NOMO-1 (cell line): ENCODE results near the gene NAA15.
A peak's percentile ranks its signal among the peaks of the same experiment; 100 is the strongest.
"Not testable (repeated sequence)": the region's sequence is repeated elsewhere in the genome, so short reads cannot be mapped to it uniquely, and the experiment has no call there.

ENCODE experiments used
- DNase-seq, 2 experiments: peaks; one replicate each; lab custom pipeline; 2025; ENCODE audit not compliant: unreplicated experiment in 2 of 2; lab: John Stamatoyannopoulos, UW

Gene NAA15

DNA sequence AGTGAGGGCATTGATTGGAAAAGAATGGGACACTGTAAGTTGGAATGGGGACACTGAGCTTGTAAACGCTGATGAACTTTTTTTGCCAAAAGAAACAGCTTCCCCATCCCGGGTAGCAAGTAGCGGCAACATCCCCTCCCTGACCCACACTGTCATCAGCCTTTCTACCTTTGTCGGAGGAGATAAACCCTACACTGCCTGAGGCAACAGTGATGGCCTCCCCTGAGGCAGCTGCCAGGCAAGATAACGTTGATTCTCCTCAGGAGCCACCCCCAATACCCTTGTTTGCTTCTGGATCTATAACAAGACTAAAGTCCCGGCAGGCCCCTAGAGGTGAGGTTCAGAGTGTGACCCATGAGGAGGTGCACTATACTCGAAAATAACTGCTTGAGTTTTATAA is 142.4 kb downstream of the NAA15 start:
- DNase-seq = no peak

DNA sequence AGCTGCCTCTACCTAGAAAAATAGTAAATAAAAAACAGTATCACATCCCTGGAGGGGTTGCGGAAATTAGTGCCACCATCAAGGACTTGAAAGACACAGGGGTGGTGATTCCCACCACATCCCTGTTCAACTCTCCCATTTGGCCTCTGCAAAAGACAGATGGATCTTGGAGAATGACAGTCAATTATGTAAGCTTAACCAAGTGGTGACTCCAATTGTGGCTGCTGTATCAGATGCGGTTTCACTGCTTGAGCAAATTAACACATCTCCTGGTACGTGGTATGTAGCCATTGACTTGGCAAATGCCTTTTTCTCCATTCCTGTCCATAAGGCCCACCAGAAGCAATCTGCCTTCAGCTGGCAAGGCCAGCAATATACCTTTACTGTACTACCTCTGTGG is 143.6 kb downstream of the NAA15 start:
- not testable (repeated sequence) for DNase-seq

DNA sequence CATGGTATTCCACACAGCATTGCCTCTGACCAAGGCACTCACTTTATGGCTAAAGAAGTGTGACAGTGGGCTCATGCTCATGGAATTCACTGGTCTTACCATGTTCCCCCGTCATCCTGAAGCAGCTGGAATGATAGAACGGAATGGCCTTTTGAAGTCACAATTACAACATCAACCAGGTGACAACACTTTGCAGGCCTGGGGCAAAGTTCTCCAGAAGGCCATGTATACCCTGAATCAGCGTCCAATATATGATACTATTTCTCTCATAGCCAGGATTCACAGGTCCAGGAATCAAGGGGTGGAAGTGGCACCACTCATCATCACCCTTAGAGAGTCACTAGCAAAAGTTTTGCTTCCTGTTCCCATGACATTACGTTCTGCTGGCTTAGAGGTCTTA is 145.8 kb downstream of the NAA15 start:
- DNase-seq = not testable (repeated sequence)

DNA sequence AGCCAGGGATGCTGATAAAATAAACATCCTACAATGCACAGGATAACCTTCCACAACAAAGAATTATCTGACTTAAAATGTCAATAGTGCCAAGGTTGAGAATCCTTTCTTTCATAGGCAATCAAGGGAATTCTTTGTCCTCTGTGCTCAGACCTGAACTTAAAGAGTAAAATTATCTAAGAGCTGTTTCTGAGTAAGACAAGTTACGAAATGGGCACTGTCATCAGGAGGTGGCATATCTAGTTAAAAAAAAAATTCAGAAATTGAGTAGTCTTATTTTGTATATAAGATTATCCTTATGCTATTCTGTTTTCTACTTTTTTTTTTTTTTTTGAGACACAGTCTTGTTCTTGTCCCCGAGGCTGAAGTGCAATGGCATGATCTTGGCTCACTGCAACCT is 149.3 kb downstream of the NAA15 start:
- DNase-seq = no peak

DNA sequence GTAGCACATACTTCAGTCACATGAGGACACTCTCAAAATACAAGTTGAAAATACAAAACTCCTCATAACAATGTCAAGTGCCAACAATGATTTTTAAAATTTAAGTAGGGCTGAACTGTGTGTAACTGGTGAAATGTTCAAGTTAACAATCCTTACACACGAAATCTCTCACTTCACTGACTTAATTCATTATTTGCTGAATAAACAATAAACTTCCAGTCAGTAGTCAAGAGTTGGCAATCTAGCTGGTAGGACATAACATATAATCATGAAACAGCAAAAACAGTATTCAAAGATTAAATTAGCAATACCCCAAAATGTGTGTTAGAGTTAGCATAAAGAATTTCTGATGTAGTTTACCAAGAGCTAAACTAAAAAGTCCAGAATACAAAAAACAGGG is 150.7 kb downstream of the NAA15 start:
- DNase-seq = no peak

DNA sequence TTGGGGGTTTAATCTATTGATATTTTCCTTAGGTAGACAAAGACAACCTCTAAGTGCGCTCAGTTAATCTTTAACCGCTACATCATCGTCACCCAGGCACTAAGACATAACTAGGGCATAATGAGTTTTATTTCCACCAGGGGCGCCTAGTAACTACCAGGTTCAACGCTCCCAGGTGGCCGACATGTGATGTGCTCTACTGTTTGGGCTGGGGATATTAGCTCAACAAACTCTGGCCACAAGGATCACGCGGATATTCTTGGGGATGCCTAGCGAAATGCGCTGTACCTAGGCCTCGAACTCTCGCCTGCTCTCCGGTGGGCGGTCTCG is 151.7 kb downstream of the NAA15 start:
- DNase-seq = peak; percentile 82 to 85

DNA sequence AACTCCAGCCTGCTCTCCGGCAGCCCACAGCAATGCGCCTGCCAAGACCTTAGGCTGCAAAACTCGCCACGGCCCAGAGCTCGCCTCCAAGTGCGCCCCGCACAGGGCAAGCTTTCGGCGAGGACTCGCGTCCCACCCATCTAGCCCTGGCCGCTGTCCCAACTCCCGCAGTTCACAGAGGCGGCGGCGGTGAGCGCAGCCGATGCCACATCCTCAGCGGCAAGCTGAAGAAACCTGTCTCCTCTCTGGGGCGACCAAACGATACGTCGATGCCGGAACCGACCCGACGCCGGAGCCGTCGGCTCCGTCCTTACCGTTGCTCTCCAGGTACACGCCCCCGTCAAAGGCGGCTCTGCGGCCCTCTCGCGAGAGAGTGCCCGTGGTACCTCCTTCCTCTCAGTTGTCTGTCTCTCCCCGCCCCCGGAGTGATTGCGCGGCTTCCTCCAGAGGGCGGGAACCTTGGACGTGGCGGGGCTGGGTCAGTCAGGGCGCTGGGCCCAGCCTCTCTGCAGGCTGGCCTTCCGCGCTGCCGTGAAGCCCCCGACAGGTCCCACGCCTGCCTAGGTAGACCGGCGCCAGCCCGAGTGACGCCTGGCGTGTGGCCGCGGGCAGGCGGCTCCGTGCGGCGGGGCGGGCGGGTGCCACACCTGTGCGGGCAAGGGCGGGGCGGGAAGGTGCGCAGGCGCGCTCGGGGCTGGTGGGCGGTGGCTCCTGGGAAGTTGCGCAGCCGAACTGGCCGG is 152.2 kb downstream of the NAA15 start:
- DNase-seq = peak; percentile 95 to 96

DNA sequence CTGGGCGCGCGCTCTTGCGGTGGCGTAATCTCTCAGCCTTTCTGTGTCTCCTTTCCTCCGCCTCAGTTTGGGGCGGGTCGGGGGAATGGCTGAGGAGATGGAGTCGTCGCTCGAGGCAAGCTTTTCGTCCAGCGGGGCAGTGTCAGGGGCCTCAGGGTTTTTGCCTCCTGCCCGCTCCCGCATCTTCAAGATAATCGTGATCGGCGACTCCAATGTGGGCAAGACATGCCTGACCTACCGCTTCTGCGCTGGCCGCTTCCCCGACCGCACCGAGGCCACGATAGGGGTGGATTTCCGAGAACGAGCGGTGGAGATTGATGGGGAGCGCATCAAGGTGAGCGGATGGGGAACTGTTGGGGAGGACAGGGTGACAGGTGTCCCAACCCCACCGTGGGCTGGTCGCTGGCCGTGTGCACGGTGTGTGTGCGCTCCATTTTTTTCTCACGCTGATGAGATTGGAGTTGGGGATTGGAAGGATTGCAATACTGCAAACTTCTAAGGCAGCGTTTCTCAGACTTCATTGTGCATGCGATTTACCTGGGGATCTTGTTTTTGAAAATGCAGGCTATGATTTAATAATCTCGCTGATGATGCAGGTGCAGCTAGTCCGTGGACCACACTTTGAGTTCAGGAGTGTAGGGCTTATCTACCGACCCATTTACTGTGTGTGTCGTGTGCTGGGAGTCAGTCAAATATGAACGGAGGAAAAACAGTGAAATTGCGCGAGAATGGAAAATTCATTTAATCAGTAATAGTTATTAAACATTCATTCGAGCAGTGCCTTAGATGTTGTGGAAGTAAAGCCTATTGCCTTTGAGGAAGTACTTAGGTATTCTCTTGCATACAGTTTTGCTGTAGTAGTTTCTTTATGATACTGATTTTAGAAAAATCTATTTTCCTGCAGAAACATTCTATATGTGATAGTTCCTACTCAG is 153.1 kb downstream of the NAA15 start, which contains the start of gene RAB33B:
TSS of gene RAB33B (plus strand) at position 11 of the 935 bp plus-strand sequence. CDS start at position 86, 75 bp downstream.
- DNase-seq = peak in 1 of 2 experiments; percentile 36

DNA sequence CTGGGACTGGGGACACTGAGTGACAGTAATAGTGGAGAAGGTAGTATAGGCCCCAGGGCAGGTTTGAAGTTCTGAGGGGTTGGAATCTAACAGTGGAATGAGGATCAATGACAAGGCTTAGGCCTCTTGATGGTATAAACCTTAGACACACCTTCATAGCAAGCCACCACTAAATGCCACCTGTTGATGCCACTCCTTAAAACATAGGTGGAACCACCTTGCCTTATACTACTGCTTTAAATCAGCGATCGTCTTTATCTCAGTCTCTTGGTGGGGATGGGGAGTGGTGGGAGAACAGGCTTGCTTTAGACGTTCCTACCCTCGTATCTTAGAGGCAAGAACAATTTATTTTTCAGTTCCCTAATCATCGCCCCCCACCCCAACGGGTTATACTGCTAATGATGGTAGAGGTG is 153.8 kb downstream of the NAA15 start:
- no peak for DNase-seq

DNA sequence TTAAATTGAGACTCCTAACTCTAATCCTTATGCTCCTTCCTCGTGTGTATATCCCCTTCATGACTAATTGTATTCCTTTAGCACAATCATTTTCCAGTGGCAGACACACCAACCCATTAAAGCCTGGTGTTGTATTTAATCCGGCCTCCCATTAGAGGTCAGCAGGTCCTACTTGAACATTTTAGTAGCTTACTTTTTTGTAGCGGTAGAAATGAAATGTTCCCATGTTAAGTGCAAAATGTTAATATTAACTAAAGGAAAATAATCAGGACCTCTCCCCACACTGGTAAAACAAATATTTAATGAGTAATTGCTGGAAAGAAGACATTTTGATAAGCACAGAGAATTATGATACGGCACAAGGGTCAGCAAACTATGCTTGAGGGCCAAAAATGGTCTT is 156.0 kb downstream of the NAA15 start:
- DNase-seq = no peak

DNA sequence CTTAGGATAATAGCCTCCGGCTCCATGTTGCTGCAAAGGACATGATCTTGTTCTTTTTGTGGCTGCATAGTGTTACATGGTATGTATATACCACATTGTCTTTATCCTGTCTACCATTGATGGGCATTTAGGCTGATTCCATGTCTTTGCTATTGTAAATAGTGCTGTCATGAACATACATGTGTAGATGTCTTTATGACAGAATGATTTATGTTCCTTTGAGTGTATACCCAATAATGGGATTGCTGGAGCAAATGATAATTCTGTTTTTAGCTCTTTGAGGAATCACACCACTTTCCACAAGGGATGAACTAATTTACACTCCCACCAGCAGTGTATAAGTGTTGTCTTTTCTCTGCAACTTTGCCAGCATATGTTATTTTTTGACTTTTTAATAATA is 157.2 kb downstream of the NAA15 start:
- DNase-seq = no peak

DNA sequence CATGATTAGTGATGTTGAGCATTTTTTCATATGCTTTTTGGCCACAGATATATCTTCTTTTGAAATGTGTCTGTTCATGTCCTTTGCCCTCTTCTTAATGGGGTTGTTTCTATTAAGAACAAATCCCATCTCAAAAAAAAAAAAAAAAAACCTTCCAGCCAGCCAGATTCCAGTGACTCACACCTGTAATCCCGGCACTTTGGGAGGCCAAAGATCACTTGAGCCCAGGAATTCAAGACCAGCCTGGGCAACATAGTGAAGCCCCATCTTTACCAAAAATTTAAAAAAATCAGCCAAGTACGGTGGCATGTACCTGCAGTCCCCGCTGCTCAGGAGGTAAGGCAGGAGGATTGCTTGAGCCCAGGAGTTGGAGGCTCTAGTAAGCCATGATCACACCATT is 157.7 kb downstream of the NAA15 start:
- no peak for DNase-seq

DNA sequence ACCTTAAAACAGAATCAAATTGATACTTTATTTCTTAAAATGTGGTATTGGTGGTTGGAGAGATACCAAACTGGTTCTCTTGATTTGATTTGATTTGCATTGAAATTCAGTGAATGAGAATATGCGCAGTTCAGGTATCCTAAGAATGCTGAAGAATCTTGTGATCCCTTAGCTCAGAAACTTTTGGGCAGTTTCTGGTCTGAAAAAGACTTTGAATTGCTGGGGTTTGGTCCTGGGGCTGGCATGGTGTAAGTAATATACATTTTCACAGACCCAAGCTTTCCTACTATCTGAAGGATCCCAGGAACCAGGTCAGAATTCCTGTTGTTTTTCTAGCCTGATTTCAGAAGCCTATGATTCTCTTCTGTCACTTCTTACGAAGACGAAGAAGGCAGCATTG is 159.3 kb downstream of the NAA15 start:
- DNase-seq = no peak

DNA sequence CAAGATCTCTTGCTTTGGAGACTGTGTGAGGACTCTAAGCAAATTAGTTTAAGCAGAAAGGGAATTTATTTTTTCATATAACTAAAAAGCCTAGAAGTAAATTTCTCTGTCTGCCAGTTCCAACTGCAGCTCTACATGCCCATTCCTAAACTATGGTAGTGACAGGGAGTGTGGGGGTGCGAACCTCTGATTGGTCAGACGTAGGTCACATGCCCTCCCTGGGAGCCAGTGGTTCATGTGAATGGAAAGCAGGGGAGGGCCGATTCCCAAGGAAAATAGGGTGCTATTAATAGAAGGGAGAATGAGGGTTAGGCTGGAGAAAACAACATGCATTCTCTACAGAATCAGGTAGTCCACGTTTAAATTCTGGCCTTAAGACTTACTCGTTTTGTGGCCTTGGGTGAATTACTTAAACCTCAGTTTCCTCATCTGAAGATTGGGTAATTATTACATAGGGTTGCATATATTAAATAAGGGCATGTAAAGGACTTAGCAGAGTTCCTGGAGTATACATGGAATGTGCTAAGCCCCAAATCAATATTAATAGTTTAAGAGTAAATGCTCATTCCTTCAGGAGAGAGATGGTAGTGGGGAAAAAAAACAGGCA is 159.8 kb downstream of the NAA15 start:
- DNase-seq = no peak

DNA sequence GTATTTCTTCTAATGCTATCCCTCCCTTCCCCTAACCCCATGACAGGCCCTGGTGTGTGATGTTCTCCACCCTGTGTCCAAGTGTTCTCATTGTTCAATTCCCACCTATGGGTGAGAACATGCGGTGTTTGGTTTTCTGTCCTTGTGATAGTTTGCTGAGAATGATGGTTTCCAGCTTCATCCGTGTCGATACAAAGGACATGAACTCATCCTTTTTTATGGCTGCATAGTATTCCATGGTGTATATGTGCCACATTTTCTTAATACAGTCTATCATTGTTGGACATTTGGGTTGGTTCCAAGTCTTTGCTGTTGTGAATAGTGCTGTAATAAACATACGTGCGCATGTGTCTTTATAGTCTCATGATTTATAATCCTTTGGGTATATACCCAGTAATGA is 163.2 kb downstream of the NAA15 start:
- not testable (repeated sequence) for DNase-seq

DNA sequence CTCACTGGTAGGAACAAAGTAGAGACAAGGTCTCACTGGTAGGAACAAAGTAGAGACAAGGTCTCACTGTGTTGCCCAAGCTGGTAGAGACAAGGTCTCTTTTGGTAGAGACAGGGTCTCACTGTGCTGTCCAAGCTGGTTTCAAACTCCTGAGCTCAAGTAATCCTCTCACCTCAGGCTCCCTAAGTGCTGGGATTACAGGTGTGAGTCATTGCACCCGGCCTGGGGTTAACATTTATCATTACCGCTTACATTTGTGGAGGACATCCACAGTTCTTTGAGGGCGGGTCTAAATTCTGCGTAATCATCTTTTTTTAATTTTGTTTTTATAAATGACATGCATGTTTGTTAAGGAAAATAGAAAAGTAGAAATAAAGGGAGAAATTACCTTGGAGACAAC is 164.6 kb downstream of the NAA15 start:
- DNase-seq = no peak

DNA sequence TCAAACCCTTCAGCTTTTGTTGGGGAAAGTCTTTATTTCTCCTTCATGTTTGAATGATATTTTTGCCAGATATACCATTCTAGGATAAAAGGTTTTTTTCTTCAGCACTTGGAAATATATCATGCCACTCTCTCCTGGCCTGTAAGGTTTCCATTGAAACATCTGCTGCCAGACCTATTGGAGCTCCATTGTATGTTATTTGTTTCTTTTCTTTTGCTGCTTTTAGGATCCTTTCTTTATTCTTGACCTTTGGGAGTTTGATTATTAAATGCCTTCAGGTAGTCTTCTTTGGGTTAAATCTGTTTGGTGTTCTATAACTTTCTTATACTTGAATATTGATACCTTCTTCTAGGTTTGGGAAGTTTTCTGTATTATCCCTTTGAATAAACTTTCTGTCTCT is 167.5 kb downstream of the NAA15 start:
- not testable (repeated sequence) for DNase-seq

DNA sequence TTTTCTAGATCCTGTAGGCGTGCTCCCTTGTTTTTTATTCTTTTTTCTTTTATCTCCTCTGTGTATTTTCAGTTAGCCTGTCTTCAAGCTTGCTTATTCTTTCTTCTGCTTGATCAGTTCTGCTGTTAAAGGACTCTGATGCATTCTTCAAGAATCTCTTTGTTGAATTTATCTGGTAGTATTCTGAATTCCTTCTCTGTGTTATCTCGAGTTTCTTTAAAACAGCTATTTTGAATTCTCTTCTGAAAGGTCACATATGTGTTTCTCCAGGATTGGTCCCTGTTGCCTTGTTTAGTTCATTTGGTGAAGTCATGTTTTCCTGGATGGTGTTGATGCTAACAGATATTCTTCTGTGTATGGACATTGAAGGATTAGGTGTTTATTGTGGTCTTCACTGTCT is 167.9 kb downstream of the NAA15 start:
- no peak for DNase-seq
